Measurements from ENCODE around the gene ANKRD40. TPM values are rescaled to one million over a fixed set of nuclear protein-coding genes. Genes with fewer than 3 reads are reported as not detected.
"Not testable (repeated sequence)": the region's sequence is repeated elsewhere in the genome, so short reads cannot be mapped to it uniquely, and the experiment has no call there.

The ANKRD40 gene
- total RNA-seq, 2 experiments from 2014 or later: 31.1 to 34.2 TPM

- Mint-ChIP-seq H3K36me3 (ENCODE audit: low read depth) (peaks cover 19% of the 10 kb centered on the region), H3K4me1 (peaks cover 44% of the 10 kb centered on the region)
- not testable (repeated sequence) for H3K27ac Mint-ChIP-seq, H3K9me3 Mint-ChIP-seq, H3K4me3 Mint-ChIP-seq, DNase-seq, H3K27me3 Mint-ChIP-seq
- ChIA-PET POLR2A (interaction anchor here (0.7 kb wide), 1 partner anchor 19 kb away, joined by 3 read pairs; no protein-coding TSS in a partner anchor), CTCF (interaction anchor here (0.7 kb wide), 1 partner anchor 26 kb away, joined by 4 read pairs; no protein-coding TSS in a partner anchor)
These were observed 16.9 kb upstream of the ANKRD40 start for GRCh38 chr17:50724622-50725021.

- H3K27ac Mint-ChIP-seq: peak overlapping the region; percentile 57
- ChIA-PET POLR2A (no interaction called here), CTCF (interaction anchor here (1.0 kb wide), 1 partner anchor 18 kb away, joined by 4 read pairs; no protein-coding TSS in a partner anchor)
- no peaks in the 10 kb centered on the region for H3K27me3 Mint-ChIP-seq
- H3K36me3 Mint-ChIP-seq (ENCODE audit: low read depth): peaks cover 19% of the 10 kb centered on the region
- H3K4me3 Mint-ChIP-seq: peak overlapping the region; percentile 50
- DNase-seq: no peak
- peaks cover 40% of the 10 kb centered on the region for H3K4me1 Mint-ChIP-seq
- H3K9me3 Mint-ChIP-seq: no peaks in the 10 kb centered on the region
These were observed 15.0 kb upstream of the ANKRD40 start for GRCh38 chr17:50722746-50723145.

DNA sequence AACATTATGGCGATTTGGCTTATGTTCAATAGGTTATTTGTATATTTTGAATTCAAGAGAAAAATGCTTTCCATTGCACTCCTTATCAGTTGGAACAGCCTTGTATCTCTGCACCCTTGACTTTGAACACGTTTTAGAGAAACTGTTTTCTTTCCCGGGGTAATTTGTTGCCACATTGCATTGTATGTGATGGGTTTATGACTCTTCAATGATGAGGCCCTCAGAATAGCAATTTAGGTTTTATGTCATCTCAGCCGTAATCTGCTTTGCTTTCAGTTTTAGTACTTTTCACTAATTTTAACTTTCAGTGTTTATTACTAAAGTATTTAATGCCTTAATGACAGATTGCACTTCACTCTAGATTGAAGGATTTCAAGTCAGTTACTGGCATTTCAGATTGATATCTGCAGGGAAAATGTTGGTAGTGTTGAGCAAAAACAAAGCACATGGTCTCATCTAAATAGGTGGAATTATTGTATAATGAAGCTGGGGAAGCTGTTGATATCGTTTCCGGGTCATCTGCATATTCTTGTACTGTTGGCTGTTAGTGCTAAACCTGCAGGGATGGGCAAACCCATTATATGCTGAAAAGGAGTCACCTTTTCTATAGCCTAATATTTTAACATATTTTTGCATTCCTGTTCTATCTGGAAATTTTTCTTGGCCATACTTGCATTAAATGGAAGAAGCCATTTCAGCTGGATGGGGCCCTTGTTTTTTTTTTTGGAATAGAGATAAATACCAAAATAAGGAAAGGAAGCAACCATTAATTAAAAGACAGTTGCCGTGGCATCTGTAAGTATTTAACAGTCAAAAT, 13.7 kb upstream of the ANKRD40 start:
- H3K27ac Mint-ChIP-seq: peak overlapping the region; percentile 99
- CTCF ChIA-PET: interaction anchor here (1.1 kb wide), 1 partner anchor 10 kb away, joined by 3 read pairs; no protein-coding TSS in a partner anchor
- DNase-seq: peak; percentile 44
- peak overlapping the region; percentile 79 for H3K4me3 Mint-ChIP-seq
- POLR2A ChIA-PET: interaction anchor here (0.6 kb wide), 1 partner anchor 148 kb away, joined by 3 read pairs; no protein-coding TSS in a partner anchor
- H3K27me3 Mint-ChIP-seq: no peaks in the 10 kb centered on the region
- no peaks in the 10 kb centered on the region for H3K9me3 Mint-ChIP-seq
- peaks cover 31% of the 10 kb centered on the region for H3K4me1 Mint-ChIP-seq
- peaks cover 16% of the 10 kb centered on the region for H3K36me3 Mint-ChIP-seq (ENCODE audit: low read depth)

DNA sequence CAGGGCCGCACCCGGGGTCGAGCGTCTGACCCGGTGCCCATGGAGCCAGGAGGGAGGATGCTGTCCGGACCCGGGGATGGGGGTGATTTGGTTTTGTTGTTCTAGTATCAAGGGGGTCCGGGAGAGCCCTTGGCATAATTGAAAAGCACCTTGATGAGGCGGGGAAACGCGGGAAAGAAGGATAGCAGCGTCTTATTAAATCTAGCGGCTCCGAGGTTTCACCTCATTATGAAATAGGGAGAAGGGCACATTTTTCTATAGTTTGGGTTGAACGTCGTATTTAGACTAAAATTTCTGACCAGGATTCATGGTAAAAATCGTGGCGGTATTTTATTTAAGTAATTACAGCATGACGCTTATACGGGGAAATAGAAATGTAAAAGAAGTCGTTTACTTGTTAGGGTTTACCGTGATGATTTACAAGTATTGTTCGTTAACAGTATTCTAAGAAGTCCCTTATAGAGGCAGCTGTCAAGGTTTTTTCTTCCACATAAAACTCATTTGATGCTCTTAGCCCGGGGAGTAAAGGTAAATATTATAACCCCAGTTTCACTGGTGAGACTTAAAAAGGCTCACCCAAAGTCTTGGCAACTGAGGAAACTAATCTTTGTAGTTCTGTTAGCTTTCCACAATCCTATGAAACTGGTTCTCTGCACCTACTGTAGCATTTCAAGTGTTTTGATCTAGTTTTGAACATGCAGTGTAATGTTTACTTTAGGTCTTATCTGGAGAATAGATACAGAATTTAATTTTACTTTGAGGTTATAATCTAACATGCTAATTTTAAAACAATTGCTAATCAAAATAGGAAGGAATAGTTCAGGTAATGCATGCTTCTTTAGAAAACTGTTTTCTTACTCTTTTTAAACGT, 12.4 kb upstream of the ANKRD40 start:
- DNase-seq: no peak
- peak overlapping the region; percentile 79 for H3K4me3 Mint-ChIP-seq
- ChIA-PET CTCF (no interaction called here), POLR2A (no interaction called here)
- peaks cover 16% of the 10 kb centered on the region for H3K36me3 Mint-ChIP-seq (ENCODE audit: low read depth)
- H3K27ac Mint-ChIP-seq: peak overlapping the region; percentile 99
- peaks cover 27% of the 10 kb centered on the region for H3K4me1 Mint-ChIP-seq
- no peaks in the 10 kb centered on the region for H3K27me3 Mint-ChIP-seq
- H3K9me3 Mint-ChIP-seq: no peaks in the 10 kb centered on the region

DNA sequence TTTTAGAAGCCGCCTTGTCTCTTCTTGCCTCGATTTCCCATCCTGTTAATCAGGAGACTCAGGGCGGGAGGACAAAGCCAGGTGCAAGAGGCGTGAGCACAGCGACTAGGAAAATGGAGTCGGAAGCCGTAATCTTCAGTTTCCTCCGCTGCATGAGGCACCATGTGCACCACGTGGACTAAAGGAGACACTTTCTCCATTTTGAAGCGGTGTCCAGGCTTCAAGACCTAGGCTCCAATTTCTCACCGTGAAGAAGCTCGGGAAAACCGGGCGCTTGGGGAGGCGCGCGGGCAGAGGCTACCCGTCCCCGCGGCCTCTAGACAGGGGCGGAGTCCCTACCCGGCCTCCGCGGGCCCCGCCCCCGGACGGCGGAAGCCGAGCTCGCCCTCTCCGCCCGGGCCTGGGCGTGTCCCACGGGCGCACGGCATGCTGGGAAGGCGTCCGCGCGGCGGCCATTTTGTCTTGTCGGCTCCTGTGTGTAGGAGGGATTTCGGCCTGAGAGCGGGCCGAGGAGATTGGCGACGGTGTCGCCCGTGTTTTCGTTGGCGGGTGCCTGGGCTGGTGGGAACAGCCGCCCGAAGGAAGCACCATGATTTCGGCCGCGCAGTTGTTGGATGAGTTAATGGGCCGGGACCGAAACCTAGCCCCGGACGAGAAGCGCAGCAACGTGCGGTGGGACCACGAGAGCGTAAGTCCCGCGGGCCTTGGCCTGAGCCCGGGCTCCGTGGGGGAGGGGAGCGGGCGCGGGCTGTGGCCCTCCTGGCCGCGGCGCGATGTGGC, 11.6 kb upstream of the ANKRD40 start, which contains the start of gene LUC7L3:
TSS of gene LUC7L3 (plus strand) at position 460 of the 780 bp plus-strand sequence. CDS start at position 590, 130 bp downstream.
- ChIA-PET CTCF (no interaction called here), POLR2A (no interaction called here)
- Mint-ChIP-seq H3K9me3 (no peaks in the 10 kb centered on the region), H3K36me3 (ENCODE audit: low read depth) (peaks cover 16% of the 10 kb centered on the region), H3K27me3 (no peaks in the 10 kb centered on the region), H3K27ac (peak within 1 kb of the TSS; percentile 99), H3K4me1 (peaks cover 27% of the 10 kb centered on the region), H3K4me3 (peak within 1 kb of the TSS; percentile 79)
- DNase-seq: peak; percentile 93

GRCh38 chr17:50715471-50715870, 7.8 kb upstream of the ANKRD40 start:
- H3K36me3 Mint-ChIP-seq (ENCODE audit: low read depth): peaks cover 5% of the 10 kb centered on the region
- peaks cover 7% of the 10 kb centered on the region for H3K27me3 Mint-ChIP-seq
- no peaks in the 10 kb centered on the region for H3K9me3 Mint-ChIP-seq
- no peak overlapping the region for H3K4me3 Mint-ChIP-seq
- no peak for DNase-seq
- ChIA-PET POLR2A (no interaction called here), CTCF (no interaction called here)
- no peak overlapping the region for H3K27ac Mint-ChIP-seq
- H3K4me1 Mint-ChIP-seq: peaks cover 6% of the 10 kb centered on the region

DNA sequence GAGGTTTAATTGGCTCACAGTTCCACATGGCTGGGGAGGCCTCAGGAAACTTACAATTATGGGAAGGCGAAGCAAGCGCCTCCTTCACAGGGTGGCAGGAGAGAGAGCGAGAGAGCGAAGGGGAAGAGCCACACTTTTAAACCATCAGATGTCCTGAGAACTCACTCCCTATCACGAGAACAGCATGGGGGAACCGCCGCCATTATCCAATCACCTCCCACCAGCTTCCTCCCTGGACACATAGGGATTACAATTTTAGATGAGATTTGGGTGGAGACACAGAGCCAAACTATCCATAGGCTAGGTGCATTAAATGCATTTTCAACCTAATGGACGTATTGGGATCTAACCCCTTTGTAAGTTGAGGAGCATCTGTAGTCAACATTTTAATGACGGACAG, 4.9 kb upstream of the ANKRD40 start:
- Mint-ChIP-seq H3K4me1 (peaks cover 27% of the 10 kb centered on the region), H3K4me3 (no peak overlapping the region), H3K36me3 (ENCODE audit: low read depth) (no peaks in the 10 kb centered on the region), H3K9me3 (no peaks in the 10 kb centered on the region), H3K27ac (no peak overlapping the region), H3K27me3 (peaks cover 7% of the 10 kb centered on the region)
- POLR2A ChIA-PET: no interaction called here
- CTCF ChIA-PET: no interaction called here
- no peak for DNase-seq

- DNase-seq: no peak
- Mint-ChIP-seq H3K36me3 (ENCODE audit: low read depth) (peaks cover 3% of the 10 kb centered on the region), H3K27ac (no peak overlapping the region), H3K4me1 (peaks cover 37% of the 10 kb centered on the region), H3K4me3 (no peak overlapping the region), H3K9me3 (no peaks in the 10 kb centered on the region), H3K27me3 (peaks cover 7% of the 10 kb centered on the region)
- ChIA-PET POLR2A (no interaction called here), CTCF (no interaction called here)
These were observed 2.9 kb upstream of the ANKRD40 start for GRCh38 chr17:50710650-50711049.

GRCh38 chr17:50710025-50710424, 2.3 kb upstream of the ANKRD40 start:
- CTCF ChIA-PET: no interaction called here
- POLR2A ChIA-PET: no interaction called here
- Mint-ChIP-seq H3K9me3 (no peaks in the 10 kb centered on the region), H3K4me1 (peaks cover 43% of the 10 kb centered on the region), H3K27ac (peak overlapping the region; percentile 94), H3K36me3 (ENCODE audit: low read depth) (peaks cover 7% of the 10 kb centered on the region), H3K4me3 (no peak overlapping the region), H3K27me3 (peaks cover 7% of the 10 kb centered on the region)
- no peak for DNase-seq

- H3K4me1 Mint-ChIP-seq: peaks cover 47% of the 10 kb centered on the region
- H3K36me3 Mint-ChIP-seq (ENCODE audit: low read depth): peaks cover 10% of the 10 kb centered on the region
- CTCF ChIA-PET: interaction anchor here (1.2 kb wide), 1 partner anchor 234 kb away, joined by 3 read pairs; no protein-coding TSS in a partner anchor
- H3K9me3 Mint-ChIP-seq, DNase-seq, H3K27me3 Mint-ChIP-seq, POLR2A ChIA-PET: not testable (repeated sequence)
- peak overlapping the region; percentile 94 for H3K27ac Mint-ChIP-seq
- H3K4me3 Mint-ChIP-seq: peak overlapping the region; percentile 96
These were observed 1.3 kb upstream of the ANKRD40 start for GRCh38 chr17:50709053-50709452.

GRCh38 chr17:50708050-50709000, 611 bp upstream of the ANKRD40 start:
- ChIA-PET CTCF (interaction anchor here (1.2 kb wide), 1 partner anchor 234 kb away, joined by 3 read pairs; no protein-coding TSS in a partner anchor), POLR2A (no interaction called here)
- H3K27me3 Mint-ChIP-seq: peaks cover 5% of the 10 kb centered on the region
- H3K4me1 Mint-ChIP-seq: peaks cover 54% of the 10 kb centered on the region
- H3K9me3 Mint-ChIP-seq: no peaks in the 10 kb centered on the region
- peak; percentile 14 for DNase-seq
- H3K27ac Mint-ChIP-seq: peak overlapping the region; percentile 94
- peaks cover 17% of the 10 kb centered on the region for H3K36me3 Mint-ChIP-seq (ENCODE audit: low read depth)
- peak overlapping the region; percentile 96 for H3K4me3 Mint-ChIP-seq
